GM19438 (cell line): ENCODE results near the gene ZNF283.

ENCODE experiments used
- ATAC-seq: cut with Tn5 transposase; IDR thresholded peaks from one replicate; pipeline ENCODE4 v1.9.1; 2021; ENCODE audit warnings: low read depth; ENCODE audit not compliant: unreplicated experiment

ZNF283 gene

DNA sequence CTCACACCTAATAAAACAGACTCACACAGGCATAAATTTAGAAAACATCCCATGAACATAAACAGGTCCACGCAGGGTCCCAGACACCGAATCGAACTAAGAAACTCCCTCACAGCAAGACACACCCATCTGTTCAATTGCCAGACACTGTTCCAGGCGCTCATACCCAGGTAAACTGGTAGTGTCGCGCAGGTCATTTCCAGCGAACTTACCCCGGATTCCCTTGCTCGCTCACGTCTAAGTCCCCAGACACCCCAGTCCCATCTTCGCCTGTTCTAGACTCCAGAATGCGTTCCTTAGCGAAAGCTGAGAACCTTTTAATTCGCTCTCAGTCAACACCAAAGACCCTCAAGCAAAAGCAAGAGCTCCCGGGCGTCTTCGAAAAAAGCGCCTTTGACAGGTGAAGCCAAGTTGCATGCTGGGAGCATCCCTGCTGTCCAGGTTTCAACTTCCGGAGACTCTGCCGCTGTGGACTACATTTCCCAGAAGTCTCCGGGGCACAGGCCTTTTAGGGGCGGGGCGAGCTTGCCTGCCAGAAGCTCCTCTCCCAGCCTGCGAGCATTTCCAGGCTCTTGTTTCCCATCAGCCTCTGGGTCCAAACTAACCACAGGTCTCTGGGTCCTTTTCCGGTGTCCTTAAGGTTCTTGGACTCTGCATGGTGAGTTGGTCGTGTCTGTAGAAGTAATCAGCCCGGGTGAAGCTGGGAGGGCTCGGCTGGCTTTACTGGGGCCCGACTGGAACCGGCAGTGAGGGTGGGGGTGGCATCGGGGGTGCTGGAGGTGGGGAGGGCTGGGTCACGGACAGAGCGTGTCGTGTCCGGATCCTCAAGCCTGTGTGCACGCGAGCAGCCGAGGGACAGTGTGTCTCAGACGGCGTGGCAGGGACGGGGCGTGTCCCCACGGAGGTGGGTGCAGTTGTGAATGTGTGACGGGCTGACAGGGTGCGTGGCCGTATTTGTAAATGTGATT, at the start of gene ZNF283:
Gene ZNF283 (plus strand): TSS at position 535 of the 968 bp plus-strand sequence. CDS start 6,184 bp downstream, outside the sequence.
- ATAC-seq: no peak

DNA sequence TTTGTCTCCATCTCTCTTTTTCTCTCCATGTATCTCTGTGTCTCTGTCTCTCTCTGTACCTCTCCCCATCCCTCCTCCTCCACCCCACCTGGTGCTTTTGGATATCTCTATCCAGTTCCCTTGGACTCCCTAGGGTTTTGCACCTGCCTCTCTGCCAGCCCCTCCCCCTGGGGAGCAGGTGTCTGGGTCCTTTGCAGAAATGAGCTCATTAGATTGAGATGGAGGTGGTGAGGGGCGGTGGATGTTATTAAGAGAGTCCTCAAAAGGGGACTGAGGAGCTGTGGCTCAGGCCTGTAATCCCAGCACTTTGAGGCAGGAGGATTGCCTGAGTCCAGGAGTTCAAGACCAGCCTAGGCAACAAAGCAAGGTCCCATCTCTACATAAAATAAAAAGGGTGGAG, 48.5 kb upstream of the ZNF283 start:
- ATAC-seq: no peak

DNA sequence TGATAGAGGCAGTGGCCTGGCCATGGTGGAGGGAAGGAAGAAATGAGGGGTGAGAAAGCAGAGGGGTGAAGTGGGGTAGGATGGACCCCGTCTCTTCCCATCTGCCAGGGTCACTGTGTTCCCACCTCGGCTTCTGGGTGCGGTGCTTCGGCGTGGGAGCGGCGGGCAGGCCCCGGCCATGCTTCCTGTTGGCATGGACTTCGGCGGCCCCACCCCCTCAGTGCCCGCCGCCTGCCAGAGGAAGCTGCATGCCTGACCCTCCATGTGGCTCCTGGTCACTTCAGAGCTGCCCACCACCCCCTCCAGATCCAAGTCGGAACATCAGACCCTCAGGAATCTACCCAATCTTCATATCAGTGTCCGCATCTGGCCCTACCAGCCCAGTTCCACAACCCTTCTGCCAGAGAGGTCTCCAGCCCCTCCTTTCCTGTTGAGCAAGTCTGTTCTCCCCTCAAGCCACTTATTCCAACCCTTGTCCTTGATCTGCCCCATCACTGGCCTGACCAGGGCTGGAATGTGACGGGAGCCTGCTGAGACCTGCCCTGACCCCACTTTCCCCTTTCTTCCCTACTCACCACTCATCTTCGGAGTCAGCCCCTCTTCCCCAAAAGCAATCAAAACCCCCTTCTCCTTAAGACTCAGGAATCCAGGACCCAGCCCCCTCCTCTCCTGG, 47.8 kb upstream of the ZNF283 start:
- no peak for ATAC-seq

DNA sequence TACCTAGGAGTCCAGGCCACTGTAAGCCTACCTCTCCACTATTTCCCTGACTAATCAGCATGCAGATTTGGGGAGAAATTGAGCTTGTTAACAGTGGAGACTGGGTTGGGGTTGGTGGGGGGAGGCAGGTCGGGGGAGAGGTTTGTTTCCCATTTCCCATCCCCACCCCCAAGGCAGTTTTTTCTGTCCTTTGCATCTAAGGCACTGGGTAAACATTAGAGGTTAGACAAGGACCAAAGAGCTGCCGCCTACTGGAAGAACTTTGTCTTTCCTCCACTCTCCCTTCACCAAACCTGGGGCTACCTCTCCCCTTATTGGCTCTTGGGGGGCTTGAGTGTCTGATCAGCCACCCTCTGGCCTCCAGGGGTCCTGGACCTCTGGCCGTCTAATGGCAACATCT, 47.3 kb upstream of the ZNF283 start:
- ATAC-seq: no peak

DNA sequence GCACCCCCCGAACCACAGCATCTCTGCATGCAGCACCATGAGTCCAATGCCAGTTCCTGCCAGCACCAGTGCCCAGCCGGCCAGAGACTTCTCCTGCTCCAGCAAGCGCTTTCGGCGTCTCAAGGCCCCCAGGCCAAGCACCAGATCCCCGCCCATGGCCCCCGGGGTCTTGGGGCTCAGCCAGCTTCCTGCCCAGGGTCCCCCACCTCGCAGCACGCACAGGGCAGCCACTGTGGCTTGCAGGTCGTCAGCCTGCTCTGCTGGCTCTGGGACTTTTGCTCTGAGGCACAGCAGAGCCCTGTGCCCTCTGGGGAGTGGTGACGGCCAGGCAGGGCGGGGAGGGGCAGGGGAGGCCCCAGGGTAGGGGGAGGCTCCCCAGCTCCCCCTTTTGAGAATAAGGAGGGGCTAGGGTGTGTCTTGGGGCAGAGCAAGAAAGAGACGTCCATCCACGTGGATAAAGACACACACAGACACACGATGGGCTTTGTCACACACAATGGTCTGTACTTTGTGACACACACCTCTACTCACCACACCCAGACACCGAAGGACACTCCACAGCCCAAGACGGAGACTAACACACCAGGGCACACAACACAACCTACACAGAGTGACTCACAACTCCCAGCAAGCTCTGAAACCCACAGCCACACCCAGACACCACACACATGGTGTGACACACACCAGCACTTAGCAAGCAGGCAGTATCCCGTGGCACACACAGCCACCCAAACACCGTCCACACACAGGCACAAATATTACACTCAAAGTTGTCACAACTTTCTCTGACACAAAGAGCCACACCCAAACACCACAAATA, 46.2 kb upstream of the ZNF283 start, which contains the start of gene KCNN4:
Gene KCNN4 (minus strand): TSS at position 268 of the 820 bp plus-strand sequence. CDS start 112 bp downstream, at position 156.
- no peak for ATAC-seq

DNA sequence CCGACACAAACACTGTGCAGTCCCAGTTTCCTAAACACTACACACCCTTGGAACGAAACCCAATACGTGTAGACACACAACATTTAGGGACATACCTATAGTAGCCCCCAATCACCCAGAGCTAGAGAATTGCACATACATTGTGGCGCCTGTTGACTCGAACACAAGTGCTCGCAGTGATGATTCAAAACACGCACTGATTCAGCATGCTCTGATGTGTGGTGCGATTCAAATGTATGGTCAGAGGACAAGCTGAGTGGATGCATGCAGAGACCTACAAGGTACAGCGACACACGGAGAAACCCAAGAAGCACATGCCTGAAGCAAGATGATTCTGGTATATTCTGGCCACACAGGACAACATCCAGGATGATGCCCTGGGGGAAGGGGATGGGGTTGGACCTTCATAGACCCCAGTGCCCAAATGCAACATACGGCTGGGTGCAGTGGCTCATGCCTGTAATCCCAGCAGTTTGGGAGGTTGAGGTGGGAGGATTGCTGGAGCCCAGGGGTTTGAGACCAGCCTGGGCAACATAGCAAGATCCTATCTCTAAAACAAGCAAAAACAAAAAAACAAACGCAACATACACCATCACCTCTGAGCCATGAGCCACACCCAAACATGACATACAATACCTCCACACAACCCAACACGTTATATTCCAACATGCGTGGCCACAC, 45.4 kb upstream of the ZNF283 start:
- no peak for ATAC-seq

DNA sequence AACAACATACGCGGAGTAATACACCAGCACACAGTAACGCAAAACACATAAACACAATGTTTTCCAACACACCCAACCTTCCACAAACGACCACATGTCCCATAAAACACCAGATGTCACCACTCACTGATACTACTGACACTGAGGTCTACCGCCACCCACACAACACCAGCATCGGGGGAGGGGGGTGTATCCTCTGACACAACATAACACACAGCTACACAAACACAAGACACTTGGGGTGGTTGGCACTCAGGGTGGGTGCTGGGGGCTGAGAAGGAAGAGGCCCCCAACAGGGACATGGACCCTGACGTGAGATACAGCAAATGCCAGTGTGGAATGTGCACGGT, 44.8 kb upstream of the ZNF283 start:
- ATAC-seq: no peak

DNA sequence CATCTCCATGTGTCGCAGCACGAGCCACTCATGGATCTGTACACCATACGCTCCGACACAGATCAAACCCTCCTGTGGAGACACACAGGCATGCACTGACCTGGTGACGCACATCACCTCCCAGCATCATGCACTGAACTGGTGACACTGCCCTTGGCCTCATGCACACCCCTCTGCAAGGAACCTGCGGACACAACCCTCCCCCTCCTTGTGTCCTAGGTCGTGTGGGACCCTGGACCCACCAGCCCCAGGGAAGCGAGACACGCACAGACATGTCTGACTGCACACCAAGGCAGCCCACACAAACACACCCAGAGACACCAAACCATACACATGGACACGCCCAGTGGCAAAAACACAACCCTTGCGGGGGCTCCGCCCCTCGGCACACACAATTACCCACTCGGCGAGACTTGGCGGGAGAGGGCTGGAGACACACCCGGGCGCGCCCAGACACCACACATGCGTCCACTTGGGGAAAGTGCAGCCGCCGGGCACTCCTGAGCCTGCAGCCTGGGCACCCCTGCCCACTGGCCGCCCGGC, 44.4 kb upstream of the ZNF283 start:
- no peak for ATAC-seq

DNA sequence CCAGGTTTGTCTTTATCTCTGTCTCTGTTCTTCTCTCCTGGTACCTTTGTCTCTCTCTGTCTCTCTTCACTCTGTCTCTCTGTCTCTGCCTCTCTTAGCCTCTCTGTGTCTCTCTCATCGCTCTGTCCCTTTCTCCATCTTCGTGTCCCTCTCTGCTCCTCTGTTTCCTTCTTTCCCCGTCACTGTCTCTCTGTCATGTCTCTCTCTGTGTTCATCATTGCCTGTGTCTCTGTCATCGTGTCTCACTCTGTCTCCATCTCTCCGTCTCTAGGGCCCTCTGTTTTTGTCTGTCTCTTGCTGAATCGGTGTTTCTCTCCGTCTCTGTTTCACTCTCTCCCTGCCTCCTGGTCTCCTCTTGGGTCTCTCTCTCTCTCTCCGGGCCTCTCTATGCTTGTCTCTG, 43.5 kb upstream of the ZNF283 start:
- no peak for ATAC-seq

DNA sequence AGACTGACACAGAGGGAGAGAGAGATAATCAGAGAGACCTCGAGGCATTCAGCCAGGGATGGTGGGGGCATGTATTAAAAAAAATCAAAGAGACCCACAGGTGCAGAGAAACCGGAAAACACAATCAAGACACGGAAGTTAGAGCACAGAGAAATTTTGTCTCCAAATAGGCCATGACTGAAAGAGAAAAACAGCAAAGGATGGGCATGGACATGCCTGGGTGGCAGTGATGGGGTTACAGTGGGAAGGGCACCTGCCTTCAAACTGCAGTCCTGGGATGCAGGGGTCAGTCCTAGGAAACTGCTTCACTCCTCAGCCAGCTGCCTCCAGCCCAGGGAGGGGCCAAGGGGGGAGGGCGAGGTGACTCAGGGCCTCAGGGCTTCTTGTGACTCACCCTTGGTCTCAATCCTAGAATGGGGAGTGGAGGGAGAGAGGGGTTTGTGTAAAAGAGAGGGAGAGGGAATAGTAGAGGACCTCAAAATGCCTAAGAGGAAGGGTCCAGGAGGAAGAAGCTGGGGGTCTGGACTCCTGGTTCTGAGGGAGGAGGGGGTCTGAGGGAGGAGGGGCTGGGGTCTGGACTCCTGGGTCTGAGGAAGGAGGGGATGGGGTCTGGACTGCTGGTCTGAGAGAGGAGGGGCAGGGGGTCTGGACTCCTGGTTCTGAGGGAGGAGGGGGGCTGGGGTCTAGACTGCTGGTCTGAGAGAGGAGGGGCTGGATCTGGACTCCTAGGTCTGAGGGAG, 42.7 kb upstream of the ZNF283 start:
- no peak for ATAC-seq

DNA sequence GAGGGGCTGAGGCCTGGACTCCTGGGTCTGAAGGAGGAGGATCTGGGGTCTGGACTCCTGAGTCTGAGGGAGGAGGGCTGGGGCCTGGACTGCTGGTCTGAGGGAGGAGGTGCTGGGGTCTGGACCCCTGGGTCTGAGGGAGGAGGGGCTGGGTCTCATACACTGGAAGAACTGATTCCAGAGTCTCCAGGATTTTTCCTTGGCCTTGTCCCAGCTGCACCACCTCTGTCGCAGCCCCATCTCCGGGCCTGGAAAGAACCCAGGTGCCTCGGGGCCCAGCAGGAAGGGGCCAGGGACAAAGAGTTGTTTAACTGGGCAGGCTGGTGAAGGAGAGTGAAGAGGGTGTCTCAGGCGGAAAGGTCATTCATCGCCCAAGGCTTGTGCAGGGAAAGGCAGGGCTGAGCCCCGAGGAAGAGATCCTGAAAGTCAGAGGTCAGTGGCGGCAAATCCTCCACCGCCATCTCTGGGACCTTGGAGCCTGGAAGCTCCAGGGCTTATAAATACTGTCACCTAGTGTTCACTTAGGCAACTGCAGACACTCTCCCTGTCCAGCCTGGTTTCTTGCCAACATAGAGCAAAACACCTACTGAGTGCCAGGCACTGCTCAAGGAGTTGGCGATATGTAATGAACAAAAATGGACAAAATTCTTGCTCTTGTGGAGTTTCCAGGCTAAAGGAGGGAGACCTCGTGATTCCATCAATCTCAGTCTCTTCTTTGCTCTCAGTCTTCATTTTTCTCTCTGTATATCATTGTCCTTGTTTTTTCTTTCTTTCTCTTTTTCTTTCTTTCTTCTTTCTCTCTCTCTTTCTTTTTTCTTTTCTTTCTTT, 41.9 kb upstream of the ZNF283 start:
- no peak for ATAC-seq

DNA sequence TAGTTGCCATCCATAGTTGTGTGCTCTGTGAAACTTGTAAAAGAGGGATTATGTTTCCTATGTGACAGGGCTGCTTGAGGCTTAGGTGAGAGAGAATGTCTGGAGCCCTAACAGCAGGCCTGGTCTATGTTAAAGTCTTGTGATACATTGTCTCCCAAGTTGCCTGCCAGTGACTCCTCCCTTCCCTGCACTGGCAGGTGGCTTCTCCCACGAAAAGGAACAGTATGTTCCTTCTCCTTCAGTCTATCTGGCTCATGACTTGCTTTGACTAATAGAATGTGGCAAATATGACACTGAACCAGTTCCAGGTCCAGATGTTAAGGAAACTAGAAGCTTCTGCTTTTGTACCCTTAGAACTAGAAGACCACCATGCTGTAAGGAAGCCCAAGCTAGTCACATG, 40.5 kb upstream of the ZNF283 start:
- no peak for ATAC-seq

DNA sequence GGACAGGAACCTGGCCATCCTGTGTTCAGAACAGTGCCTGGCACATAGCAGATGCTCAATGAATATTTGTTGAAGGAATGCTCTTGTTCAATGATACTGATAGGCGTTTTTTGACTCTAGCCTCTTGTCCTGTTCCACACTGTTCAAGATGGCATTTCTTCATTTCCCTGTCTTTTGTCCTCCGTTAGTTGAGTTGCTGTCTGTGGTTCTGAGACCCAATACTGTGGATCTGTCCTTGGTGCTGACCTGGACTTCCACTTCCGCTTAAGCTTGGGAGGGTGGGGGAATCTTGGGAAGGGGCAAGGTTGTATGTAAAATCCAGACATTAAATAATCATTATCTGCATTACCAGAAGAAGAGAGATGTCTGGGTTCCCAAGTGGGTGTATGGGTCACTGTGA, 38.1 kb upstream of the ZNF283 start:
- no peak for ATAC-seq

DNA sequence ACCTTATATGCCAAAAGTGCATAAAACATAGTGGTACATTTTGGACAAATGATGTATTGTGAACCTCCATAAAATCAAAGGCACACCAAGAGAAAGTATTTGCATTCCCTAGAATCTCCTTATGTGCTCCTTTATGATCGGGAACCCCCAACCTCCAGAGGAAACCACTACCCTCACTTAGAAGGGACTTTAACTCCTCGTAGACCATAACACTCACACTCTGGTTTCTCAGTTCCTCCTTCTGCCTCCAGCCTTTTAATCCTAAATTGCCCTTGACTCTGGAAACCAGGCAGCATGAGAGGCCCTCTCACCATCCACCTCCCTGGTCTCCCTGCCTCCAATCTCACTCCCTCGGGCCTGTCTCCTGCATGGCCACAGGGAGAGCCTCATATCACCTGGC, 36.5 kb upstream of the ZNF283 start:
- ATAC-seq: no peak

DNA sequence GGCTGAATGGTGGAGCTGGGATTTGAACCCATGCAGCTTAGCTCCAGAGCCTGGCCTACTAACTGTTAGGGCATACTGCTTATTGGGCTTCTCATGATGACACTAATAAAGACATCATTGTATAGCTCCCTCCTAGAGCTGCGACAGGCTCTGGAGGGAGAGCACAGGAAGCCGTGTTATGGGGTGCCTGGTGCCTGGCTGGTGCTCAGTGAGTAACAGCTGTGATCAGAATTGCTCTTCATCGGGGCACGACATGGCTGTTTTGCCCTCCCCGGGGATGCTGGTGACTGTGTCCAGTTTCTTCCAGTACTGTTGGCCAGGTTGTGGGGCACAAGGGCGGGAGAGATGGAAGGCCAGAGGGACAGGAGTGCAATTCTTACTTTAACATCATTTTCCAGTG, 30.0 kb upstream of the ZNF283 start:
- ATAC-seq: no peak

DNA sequence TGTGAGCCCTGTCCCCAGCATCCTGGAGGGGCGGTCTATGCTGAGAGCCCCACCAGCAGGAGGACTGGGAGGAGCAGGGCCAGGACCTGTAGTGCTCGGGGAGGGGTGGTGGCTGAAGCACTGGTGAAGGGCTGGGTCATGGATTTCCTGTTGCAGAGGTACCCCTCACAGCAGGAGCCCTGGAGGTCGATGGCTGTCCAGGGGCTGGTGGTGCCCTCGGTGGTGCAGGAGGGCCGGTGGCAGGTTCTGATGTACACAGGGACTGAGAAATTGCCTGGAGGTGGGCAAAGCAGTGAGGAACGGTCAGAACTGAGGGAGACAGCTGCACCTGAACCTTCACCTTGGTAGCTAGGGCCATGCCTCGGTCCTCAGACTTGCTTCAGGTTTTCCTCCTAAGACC, 29.6 kb upstream of the ZNF283 start:
- no peak for ATAC-seq

DNA sequence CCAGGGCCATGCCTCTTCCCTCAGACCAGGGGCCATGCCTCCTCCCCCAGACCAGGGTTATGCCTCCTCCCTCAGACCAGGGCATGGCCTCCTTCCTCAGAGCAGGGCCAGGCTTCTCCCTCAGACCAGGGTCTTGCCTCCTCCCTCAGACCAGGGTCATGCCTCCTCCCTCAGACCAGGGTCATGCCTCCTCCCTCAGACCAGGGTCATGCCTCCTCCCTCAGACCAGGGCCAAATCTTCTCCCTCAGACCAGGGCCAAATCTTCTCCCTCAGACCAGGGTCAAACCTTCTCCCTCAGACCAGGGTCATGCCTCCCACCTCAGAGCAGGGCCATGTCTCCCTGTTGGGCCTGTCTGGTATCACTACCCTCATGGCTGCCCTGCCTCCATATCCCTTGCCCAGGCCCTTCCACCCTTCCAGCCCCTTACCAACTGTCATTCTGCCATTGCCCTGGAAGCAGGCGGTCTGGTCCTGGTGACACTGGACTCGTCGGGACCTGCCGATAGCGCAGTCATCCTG, 29.0 kb upstream of the ZNF283 start:
- ATAC-seq: no peak
